Cerebellar cortex (tissue), 1 donor: Measurements from ENCODE around the gene GSK3A.

Source experiments
- DNase-seq: peaks from one replicate; pipeline ENCODE4 v3.0.0-alpha.2; 2015; ENCODE audit warnings: low spot score

The GSK3A gene

GRCh38 chr19:42199440-42200115, 42.8 kb downstream of the GSK3A start:
- no peak for DNase-seq

- no peak for DNase-seq
Observed at GRCh38 chr19:42198676-42199439, 43.5 kb downstream of the GSK3A start.

GRCh38 chr19:42197375-42197817, 45.0 kb downstream of the GSK3A start:
- no peak for DNase-seq

- DNase-seq = no peak
Observed at GRCh38 chr19:42196011-42197001, 46.1 kb downstream of the GSK3A start.

- no peak for DNase-seq
Observed at GRCh38 chr19:42193706-42194105, 48.7 kb downstream of the GSK3A start.

GRCh38 chr19:42193294-42193693, 49.1 kb downstream of the GSK3A start:
- DNase-seq = no peak

- no peak for DNase-seq
Observed at GRCh38 chr19:42191855-42192254, 50.5 kb downstream of the GSK3A start.

GRCh38 chr19:42191330-42191729, 51.1 kb downstream of the GSK3A start:
- no peak for DNase-seq

- DNase-seq = no peak
Observed at GRCh38 chr19:42189133-42189532, 53.3 kb downstream of the GSK3A start.

GRCh38 chr19:42188665-42189064, 53.7 kb downstream of the GSK3A start:
- no peak for DNase-seq

- no peak for DNase-seq
Observed at GRCh38 chr19:42185277-42185676, 57.1 kb downstream of the GSK3A start.

- DNase-seq = peak; percentile 90
Observed at GRCh38 chr19:42184401-42184861, 58.0 kb downstream of the GSK3A start.
